Measurements from ENCODE around the gene POGLUT2.

GRCh38 chr13:102770435-102770834, 28.3 kb downstream of the POGLUT2 start:
- TF ChIP-seq CTCF (IDR thresholded peaks at IDR 0.05; ENCODE audit: insufficient read depth, low read length), result no peak
- TF ChIP-seq POLR2AphosphoS5 (IDR thresholded peaks at IDR 0.05; ENCODE audit: low read depth), result no peak
- no peak for TF ChIP-seq REST (IDR thresholded peaks at IDR 0.05; ENCODE audit: insufficient replicate concordance, low read depth)
